ENCODE results near the gene PARD3B.

- TF ChIP-seq POLR2A (IDR thresholded peaks at IDR 0.05; ENCODE audit: low read depth, low read length) (no peak), RAD21 (IDR thresholded peaks at IDR 0.05; ENCODE audit: insufficient read depth, low read depth, low read length) (no peak), NFIC (IDR thresholded peaks at IDR 0.05; ENCODE audit: low read depth, low read length) (no peak), ATF2 (IDR thresholded peaks at IDR 0.05; ENCODE audit: low read length) (no peak), EZH2 (IDR thresholded peaks at IDR 0.05; ENCODE audit: borderline replicate concordance, control insufficient read depth, low read depth, low read length) (no peak), JUNB (IDR thresholded peaks at IDR 0.05) (no peak), SMC3 (IDR thresholded peaks at IDR 0.05; ENCODE audit: borderline replicate concordance, low read length) (no peak), CTCF (IDR thresholded peaks at IDR 0.05 in 2 of 3, conservative IDR thresholded peaks at IDR 0.05 in 1 of 3; ENCODE audit: control insufficient read depth in 2 of 3, extremely low read depth in 1 of 3, insufficient read depth in 1 of 3, low read depth in 3 of 3, low read length in 3 of 3) (no peak), HCFC1 (IDR thresholded peaks at IDR 0.05; ENCODE audit: low read length) (no peak), SP1 (IDR thresholded peaks at IDR 0.05; ENCODE audit: low read depth, low read length) (no peak), CREM (IDR thresholded peaks at IDR 0.05; ENCODE audit: low read depth) (no peak), SUZ12 (IDR thresholded peaks at IDR 0.05; ENCODE audit: unreplicated experiment) (no peak)
Measured at GRCh38 chr2:204687776-204688175, 142.5 kb downstream of the PARD3B start.
